ENCODE data around the gene TKT. TPM values are rescaled to one million over a fixed set of nuclear protein-coding genes. Genes with fewer than 3 reads are reported as not detected.

The TKT gene
- total and polyA plus RNA-seq, 2 experiments from 2014 or later = 584 to 1,411 TPM

DNA sequence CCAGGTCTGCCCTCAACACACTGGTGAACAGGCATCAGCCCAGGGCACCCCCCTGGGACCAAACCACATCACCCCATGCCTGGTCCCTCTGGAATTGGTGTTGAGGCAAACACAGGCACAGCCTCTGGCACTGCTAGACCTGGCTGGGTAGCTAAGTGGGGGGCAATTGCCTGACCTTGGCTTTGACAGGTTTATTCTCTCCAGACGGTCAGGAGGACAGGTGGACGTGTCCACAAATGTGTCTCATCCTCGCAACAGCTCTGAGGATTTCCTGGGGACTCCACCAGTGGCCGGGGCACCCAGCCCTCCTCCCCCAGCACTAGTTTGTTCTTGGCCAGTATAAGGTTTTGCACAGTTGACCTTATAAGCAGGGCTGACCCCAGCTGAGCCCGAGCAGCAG, 31.3 kb downstream of the TKT start (continued):
- TF ChIP-seq POLR2AphosphoS5 (IDR thresholded peaks at IDR 0.05; ENCODE audit: low read depth) (no peak; the same call in 1 of the 2 replicates), CREB1 (CRISPR knock-in tag; IDR thresholded peaks at IDR 0.05; ENCODE audit: low read depth) (no peak), ZNF331 (CRISPR knock-in tag; IDR thresholded peaks at IDR 0.05; ENCODE audit: low read depth) (no peak), ZNF114 (CRISPR knock-in tag; IDR thresholded peaks at IDR 0.05) (no peak), EZH2phosphoT487 (IDR thresholded peaks at IDR 0.05; ENCODE audit: unreplicated experiment) (no peak), STAT1 (IDR thresholded peaks at IDR 0.05; ENCODE audit: unreplicated experiment) (no peak)
- TF ChIP-seq, protein P1, sequence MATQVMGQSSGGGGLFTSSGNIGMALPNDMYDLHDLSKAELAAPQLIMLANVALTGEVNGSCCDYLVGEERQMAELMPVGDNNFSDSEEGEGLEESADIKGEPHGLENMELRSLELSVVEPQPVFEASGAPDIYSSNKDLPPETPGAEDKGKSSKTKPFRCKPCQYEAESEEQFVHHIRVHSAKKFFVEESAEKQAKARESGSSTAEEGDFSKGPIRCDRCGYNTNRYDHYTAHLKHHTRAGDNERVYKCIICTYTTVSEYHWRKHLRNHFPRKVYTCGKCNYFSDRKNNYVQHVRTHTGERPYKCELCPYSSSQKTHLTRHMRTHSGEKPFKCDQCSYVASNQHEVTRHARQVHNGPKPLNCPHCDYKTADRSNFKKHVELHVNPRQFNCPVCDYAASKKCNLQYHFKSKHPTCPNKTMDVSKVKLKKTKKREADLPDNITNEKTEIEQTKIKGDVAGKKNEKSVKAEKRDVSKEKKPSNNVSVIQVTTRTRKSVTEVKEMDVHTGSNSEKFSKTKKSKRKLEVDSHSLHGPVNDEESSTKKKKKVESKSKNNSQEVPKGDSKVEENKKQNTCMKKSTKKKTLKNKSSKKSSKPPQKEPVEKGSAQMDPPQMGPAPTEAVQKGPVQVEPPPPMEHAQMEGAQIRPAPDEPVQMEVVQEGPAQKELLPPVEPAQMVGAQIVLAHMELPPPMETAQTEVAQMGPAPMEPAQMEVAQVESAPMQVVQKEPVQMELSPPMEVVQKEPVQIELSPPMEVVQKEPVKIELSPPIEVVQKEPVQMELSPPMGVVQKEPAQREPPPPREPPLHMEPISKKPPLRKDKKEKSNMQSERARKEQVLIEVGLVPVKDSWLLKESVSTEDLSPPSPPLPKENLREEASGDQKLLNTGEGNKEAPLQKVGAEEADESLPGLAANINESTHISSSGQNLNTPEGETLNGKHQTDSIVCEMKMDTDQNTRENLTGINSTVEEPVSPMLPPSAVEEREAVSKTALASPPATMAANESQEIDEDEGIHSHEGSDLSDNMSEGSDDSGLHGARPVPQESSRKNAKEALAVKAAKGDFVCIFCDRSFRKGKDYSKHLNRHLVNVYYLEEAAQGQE (IDR thresholded peaks at IDR 0.05; ENCODE audit: unreplicated experiment) = no peak

DNA sequence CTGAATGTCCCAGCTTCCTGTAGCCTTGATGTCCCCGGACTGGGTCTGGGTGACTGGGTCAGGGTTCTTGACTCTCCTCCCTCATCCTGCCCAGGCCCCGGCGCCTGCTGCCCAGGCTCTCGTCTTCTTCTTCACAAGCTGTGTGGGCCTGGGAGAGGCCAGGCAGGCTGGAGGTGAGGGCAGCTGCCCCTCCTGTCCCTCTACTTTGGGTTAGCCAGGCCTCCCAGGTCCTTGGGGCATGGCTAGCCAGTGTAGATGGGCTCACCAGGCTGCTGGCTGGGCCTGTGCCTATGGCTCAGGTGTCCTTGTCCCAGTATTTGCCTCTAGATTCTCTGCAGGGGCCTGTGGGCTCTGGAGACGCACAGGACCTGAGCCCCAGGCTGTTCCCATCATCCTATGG, 31.8 kb downstream of the TKT start:
- Histone ChIP-seq H3K4me2 (no peak overlapping the region), H3K79me2 (replicated peaks; ENCODE audit: insufficient read depth) (no peaks in the 10 kb centered on the region), H3K27ac (ENCODE audit: low read depth) (0 out of 2 replicates have a peak overlapping the region, but pooled peaks have one; percentile 45), H3K4me3 (no peak overlapping the region), H3K4me1 (ENCODE audit: insufficient read depth) (no peaks in the 10 kb centered on the region), H3F3A (replicated peaks; ENCODE audit: low read depth) (peaks cover 80% of the 10 kb centered on the region), H3K9me2 (ENCODE audit: insufficient read depth) (no peaks in the 10 kb centered on the region), H3K27me3 (ENCODE audit: insufficient read depth) (no peaks in the 10 kb centered on the region), H4K20me1 (replicated peaks; ENCODE audit: insufficient read depth) (peaks cover 37% of the 10 kb centered on the region), H2AFZ (no peak overlapping the region), H3K36me3 (ENCODE audit: insufficient read depth) (peaks cover 41% of the 10 kb centered on the region)
- peaks cover 76% of the 10 kb centered on the region for H3K36me3 Mint-ChIP-seq (ENCODE audit: low read depth)
- ATAC-seq = no peak
- no peak overlapping the region; the same call in 1 of the 2 replicates for H3K27ac Mint-ChIP-seq
- no peak for DNase-seq (ENCODE audit: low spot score)
- H3K4me3 Mint-ChIP-seq = no peak overlapping the region
- H3K27me3 Mint-ChIP-seq (ENCODE audit: insufficient read depth, low read depth, poor library complexity) = peaks cover 47% of the 10 kb centered on the region
- H3K9me3 Mint-ChIP-seq = 0 out of 3 replicates have a peak, but pooled peaks cover 3% of the 10 kb centered on the region
- TF ChIP-seq POLR2AphosphoS5 (IDR thresholded peaks at IDR 0.05; ENCODE audit: low read depth) (no peak; the same call in 1 of the 2 replicates), ZNF331 (CRISPR knock-in tag; IDR thresholded peaks at IDR 0.05; ENCODE audit: low read depth) (no peak)
- H3K4me1 Mint-ChIP-seq = peaks cover 10% of the 10 kb centered on the region

DNA sequence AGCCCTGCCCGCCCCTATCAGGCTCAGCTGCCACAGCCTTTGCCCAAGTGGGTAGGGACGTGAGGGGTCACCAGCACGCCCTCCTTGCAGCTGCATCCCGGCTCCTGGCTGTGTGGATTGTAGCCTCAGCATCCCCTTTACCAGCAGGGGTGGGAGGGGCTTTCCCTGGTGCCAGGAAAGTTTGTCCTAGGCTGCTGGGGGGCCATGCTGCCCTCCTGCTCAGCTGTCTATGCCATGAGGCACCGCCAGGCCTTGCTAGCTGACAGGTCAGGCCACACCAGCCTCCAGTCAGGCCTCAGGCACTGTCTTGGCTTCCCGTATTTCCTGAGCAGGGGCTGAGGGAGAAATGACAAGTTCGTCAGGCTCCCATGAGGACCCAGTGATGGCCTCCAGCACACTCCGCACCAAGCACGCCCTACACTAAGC, 32.3 kb downstream of the TKT start:
- Mint-ChIP-seq H3K4me3 (no peak overlapping the region), H3K4me1 (peaks cover 10% of the 10 kb centered on the region), H3K36me3 (ENCODE audit: low read depth) (peaks cover 71% of the 10 kb centered on the region), H3K27me3 (ENCODE audit: insufficient read depth, low read depth, poor library complexity) (peaks cover 44% of the 10 kb centered on the region), H3K9me3 (0 out of 3 replicates have a peak, but pooled peaks cover 3% of the 10 kb centered on the region), H3K27ac (peak overlapping the region; percentile 78; the same call in 1 of the 2 replicates)
- peaks cover 75% of the 10 kb centered on the region for H3F3A ChIP-seq (replicated peaks; ENCODE audit: low read depth)
- H3K4me1 ChIP-seq (ENCODE audit: insufficient read depth) = no peaks in the 10 kb centered on the region
- H3K4me3 ChIP-seq = no peak overlapping the region
- peak overlapping the region; percentile 88; the same call in 1 of the 2 replicates for H3K27ac ChIP-seq (ENCODE audit: low read depth)
- no peaks in the 10 kb centered on the region for H3K9me2 ChIP-seq (ENCODE audit: insufficient read depth)
- peak; percentile 26 for DNase-seq (ENCODE audit: low spot score)
- H3K4me2 ChIP-seq = no peak overlapping the region
- TF ChIP-seq JUNB (IDR thresholded peaks at IDR 0.05; ENCODE audit: unreplicated experiment) = no peak
- TF ChIP-seq, protein P2, sequence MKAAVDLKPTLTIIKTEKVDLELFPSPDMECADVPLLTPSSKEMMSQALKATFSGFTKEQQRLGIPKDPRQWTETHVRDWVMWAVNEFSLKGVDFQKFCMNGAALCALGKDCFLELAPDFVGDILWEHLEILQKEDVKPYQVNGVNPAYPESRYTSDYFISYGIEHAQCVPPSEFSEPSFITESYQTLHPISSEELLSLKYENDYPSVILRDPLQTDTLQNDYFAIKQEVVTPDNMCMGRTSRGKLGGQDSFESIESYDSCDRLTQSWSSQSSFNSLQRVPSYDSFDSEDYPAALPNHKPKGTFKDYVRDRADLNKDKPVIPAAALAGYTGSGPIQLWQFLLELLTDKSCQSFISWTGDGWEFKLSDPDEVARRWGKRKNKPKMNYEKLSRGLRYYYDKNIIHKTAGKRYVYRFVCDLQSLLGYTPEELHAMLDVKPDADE (IDR thresholded peaks at IDR 0.05) = no peak
- no peak for TF ChIP-seq CREB1 (CRISPR knock-in tag; IDR thresholded peaks at IDR 0.05; ENCODE audit: low read depth)
- no peak for TF ChIP-seq EZH2phosphoT487 (IDR thresholded peaks at IDR 0.05; ENCODE audit: unreplicated experiment)
- TF ChIP-seq, protein P3, sequence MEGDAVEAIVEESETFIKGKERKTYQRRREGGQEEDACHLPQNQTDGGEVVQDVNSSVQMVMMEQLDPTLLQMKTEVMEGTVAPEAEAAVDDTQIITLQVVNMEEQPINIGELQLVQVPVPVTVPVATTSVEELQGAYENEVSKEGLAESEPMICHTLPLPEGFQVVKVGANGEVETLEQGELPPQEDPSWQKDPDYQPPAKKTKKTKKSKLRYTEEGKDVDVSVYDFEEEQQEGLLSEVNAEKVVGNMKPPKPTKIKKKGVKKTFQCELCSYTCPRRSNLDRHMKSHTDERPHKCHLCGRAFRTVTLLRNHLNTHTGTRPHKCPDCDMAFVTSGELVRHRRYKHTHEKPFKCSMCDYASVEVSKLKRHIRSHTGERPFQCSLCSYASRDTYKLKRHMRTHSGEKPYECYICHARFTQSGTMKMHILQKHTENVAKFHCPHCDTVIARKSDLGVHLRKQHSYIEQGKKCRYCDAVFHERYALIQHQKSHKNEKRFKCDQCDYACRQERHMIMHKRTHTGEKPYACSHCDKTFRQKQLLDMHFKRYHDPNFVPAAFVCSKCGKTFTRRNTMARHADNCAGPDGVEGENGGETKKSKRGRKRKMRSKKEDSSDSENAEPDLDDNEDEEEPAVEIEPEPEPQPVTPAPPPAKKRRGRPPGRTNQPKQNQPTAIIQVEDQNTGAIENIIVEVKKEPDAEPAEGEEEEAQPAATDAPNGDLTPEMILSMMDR (conservative IDR thresholded peaks at IDR 0.05; ENCODE audit: low read depth in 2 of 2) = no peak
- no peak for TF ChIP-seq NANOG (IDR thresholded peaks at IDR 0.05; ENCODE audit: borderline replicate concordance)
- TF ChIP-seq, protein P1 (IDR thresholded peaks at IDR 0.05; ENCODE audit: unreplicated experiment) = no peak
- H2AFZ ChIP-seq = no peak overlapping the region
- H4K20me1 ChIP-seq (replicated peaks; ENCODE audit: insufficient read depth) = peaks cover 35% of the 10 kb centered on the region
- no peaks in the 10 kb centered on the region for H3K79me2 ChIP-seq (replicated peaks; ENCODE audit: insufficient read depth)
- peaks cover 36% of the 10 kb centered on the region for H3K36me3 ChIP-seq (ENCODE audit: insufficient read depth)
- no peak for ATAC-seq
- no peaks in the 10 kb centered on the region for H3K27me3 ChIP-seq (ENCODE audit: insufficient read depth)
